HepG2 (cell line): ENCODE data around the gene SCGB1C1. TPM values are rescaled to one million over a fixed set of nuclear protein-coding genes. Genes with fewer than 3 reads are reported as not detected.

ENCODE experiments used
- ATAC-seq: fragments of 200-7000 bp; cut with Tn5 transposase; 3 replicates; pipeline ENCODE4 v1.9.1; 2020; ENCODE audit warnings: mild to moderate bottlenecking, moderate library complexity
- BruUV-seq: library from RNA; stranded (reverse); fragments of 400-500 nt; replicated peaks from 2 replicates; lab custom pipeline; 2021; lab: Mats Ljungman, UMichigan
- CTCF ChIA-PET: fragments of 300-600 bp; formaldehyde crosslinking; extraction: SDS; loops from one replicate; lab custom pipeline; 2021; ENCODE audit warnings: low total read pairs, inconsistent platforms, low intra/inter-chr PET ratio; lab: Yijun Ruan, JAX
- POLR2A ChIA-PET: fragments of 350-600 bp; sonication (Branson Sonifier 250); formaldehyde crosslinking; loops from one replicate; lab custom pipeline; 2020; ENCODE audit warnings: antibody characterized with exemption, inconsistent platforms; lab: Yijun Ruan, JAX
- DNase-seq: peaks from one replicate; pipeline ENCODE4 v3.0.0-alpha.2; 2015; ENCODE audit warnings: low spot score
- FAIRE-seq: peaks from 3 replicates; lab custom pipeline; 2011; peaks lifted over from hg19 to GRCh38; lab: Jason Lieb, UNC
- H2AFZ ChIP-seq: one replicate; pipeline ENCODE4 v1.6.1; 2011; ENCODE audit warnings: low read length, inconsistent platforms
- H3K27ac ChIP-seq: fragments of 300-600 bp; 3 replicates; pipeline ENCODE4 v1.8.0; 2011; ENCODE audit warnings: mixed run types, mild to moderate bottlenecking, mixed read lengths, low read length, inconsistent platforms; ENCODE audit not compliant: insufficient read depth; ENCODE audit errors: extremely low read length
- H3K27me3 ChIP-seq, 2 experiments: fragments of 200-600 bp in 1 of 2; 2 replicates in 1 of 2; 3 replicates in 1 of 2; pipeline versions ENCODE4 v1.6.0 to v1.8.0; 2011; ENCODE audit warnings: low read length in 2 of 2, mild to moderate bottlenecking in 2 of 2, moderate library complexity in 2 of 2, inconsistent platforms in 1 of 2; ENCODE audit not compliant: insufficient read depth in 2 of 2, control insufficient read depth in 1 of 2
- H3K36me3 ChIP-seq, 2 experiments: fragments of 200-600 bp in 1 of 2; replicated peaks in 1 of 2; 2 replicates in 1 of 2; 3 replicates in 1 of 2; pipeline versions ENCODE4 v1.5.1 to v1.8.0; 2011; ENCODE audit warnings: low read length in 2 of 2, inconsistent platforms in 1 of 2; ENCODE audit not compliant: insufficient read depth in 2 of 2, control insufficient read depth in 1 of 2
- H3K4me1 ChIP-seq: 2 replicates; pipeline ENCODE4 v1.5.1; 2012; ENCODE audit warnings: low read length, inconsistent platforms; ENCODE audit not compliant: insufficient read depth
- H3K4me2 ChIP-seq: 2 replicates; pipeline ENCODE4 v1.6.0; 2011; ENCODE audit warnings: low read depth, low read length, inconsistent platforms
- H3K4me3 ChIP-seq, 3 experiments: fragments of 200-600 bp in 1 of 3; sonication (generic), shearing (Covaris generic) in 1 of 3; replicated peaks in 1 of 3; 2 replicates each; pipeline ENCODE4 v1.5.1; 2011 to 2016; ENCODE audit warnings: low read length in 3 of 3, inconsistent platforms in 2 of 3, low read depth in 2 of 3, mild to moderate bottlenecking in 2 of 3, control low read depth in 1 of 3, mixed read lengths in 1 of 3; ENCODE audit not compliant: insufficient read depth in 1 of 3
- H3K79me2 ChIP-seq: one replicate; pipeline ENCODE4 v1.6.1; 2011; ENCODE audit warnings: low read length, inconsistent platforms; ENCODE audit not compliant: insufficient read depth
- H3K9ac ChIP-seq: 2 replicates; pipeline ENCODE4 v1.6.0; 2011; ENCODE audit warnings: mild to moderate bottlenecking, low read depth, low read length, inconsistent platforms; ENCODE audit not compliant: insufficient read depth
- H3K9me3 ChIP-seq: 2 replicates; pipeline ENCODE4 v1.5.1; 2012; ENCODE audit warnings: mild to moderate bottlenecking, low read length
- H4K20me1 ChIP-seq: 2 replicates; pipeline ENCODE4 v1.6.0; 2011; ENCODE audit warnings: inconsistent platforms, mild to moderate bottlenecking, low read length, moderate library complexity; ENCODE audit not compliant: insufficient read depth
- CAMTA2 ChIP-seq: sonication (generic); formaldehyde crosslinking; IDR thresholded peaks from 2 replicates; pipeline ENCODE4 v1.4.0; 2020; ENCODE audit warnings: mild to moderate bottlenecking, missing genetic modification reagents, borderline replicate concordance
- CENPT ChIP-seq: sonication (generic); formaldehyde crosslinking; IDR thresholded peaks from 2 replicates; pipeline ENCODE4 v1.8.0; 2022; ENCODE audit warnings: low read depth, mild to moderate bottlenecking, moderate library complexity, missing genetic modification reagents
- MAF1 ChIP-seq: sonication (generic); formaldehyde crosslinking; IDR thresholded peaks from 2 replicates; pipeline ENCODE4 v1.5.0; 2020; ENCODE audit warnings: missing genetic modification reagents, borderline replicate concordance
- POLR2A ChIP-seq, 2 experiments: IDR thresholded peaks; 2 replicates each; pipeline ENCODE4 v1.6.1; 2011; ENCODE audit warnings: low read depth in 2 of 2, low read length in 2 of 2, mild to moderate bottlenecking in 1 of 2, moderate library complexity in 1 of 2; ENCODE audit not compliant: insufficient read depth in 1 of 2
- PRDM10 ChIP-seq: sonication (generic); formaldehyde crosslinking; IDR thresholded peaks from 2 replicates; pipeline ENCODE4 v1.4.0; 2020; ENCODE audit warnings: low read depth, missing genetic modification reagents
- ZBTB21 ChIP-seq: sonication (generic); formaldehyde crosslinking; IDR thresholded peaks from 2 replicates; pipeline ENCODE4 v1.4.0; 2020; ENCODE audit warnings: missing genetic modification reagents
- ZNF850 ChIP-seq: sonication (generic); formaldehyde crosslinking; conservative IDR thresholded peaks from 2 replicates; pipeline ENCODE4 v1.9.0; 2021; ENCODE audit warnings: mild to moderate bottlenecking, missing genetic modification reagents
- WGBS: methylation state at CpG from one replicate; pipeline ENCODE4 v1.1.6; 2017; ENCODE audit warnings: low lambda C conversion rate; 5-methylcytosine and 5-hydroxymethylcytosine counted together
- in situ Hi-C: cut with HindIII; loops from 2 replicates; pipeline ENCODE4 v1.10.0; 2017; ENCODE audit warnings: low pct_unique_long_range_greater_than_20kb; ENCODE audit not compliant: extremely low pct_ligation_motif_present
- intact Hi-C: fragments of 100-400 bp; cut with micrococcal nuclease; formaldehyde crosslinking; loops from one replicate; pipeline ENCODE4 v1.10.0; 2022; ENCODE audit not compliant: unreplicated experiment
- polyA plus RNA-seq, 8 experiments: library from polyadenylated mRNA; depleted of rRNA in 3 of 8; stranded (reverse) in 7 of 8; unstranded in 1 of 8; fragments of >200 nt; fragmentation: Illumina TruSeq in 4 of 8; extraction: Trizol in 4 of 8; gene quantifications; 2 replicates each; pipeline versions ENCODE4 v1.2.1 to v1.2.3, GENCODE V29; 2011 to 2016; ENCODE audit warnings: low read depth in 4 of 8, missing spikeins in 1 of 8, mixed read lengths in 1 of 8; ENCODE audit not compliant: insufficient read depth in 1 of 8
- total RNA-seq, 5 experiments: library from RNA; depleted of rRNA; stranded (reverse); fragments of >200 nt; fragmentation: Illumina TruSeq; extraction: Trizol; gene quantifications; 2 replicates each; pipeline ENCODE4 v1.2.3, GENCODE V29; 2016; ENCODE audit warnings: low read depth in 1 of 5
- TF ChIP-seq, protein P1 (sequence below): sonication (generic); formaldehyde crosslinking; IDR thresholded peaks from 2 replicates; pipeline ENCODE4 v1.9.0; 2022; ENCODE audit warnings: missing genetic modification reagents, mild to moderate bottlenecking, borderline replicate concordance
- TF ChIP-seq, protein P2 (sequence below): sonication (generic); formaldehyde crosslinking; IDR thresholded peaks from 2 replicates; pipeline ENCODE4 v1.8.1; 2023; ENCODE audit warnings: mild to moderate bottlenecking, missing genetic modification reagents, borderline replicate concordance

SCGB1C1 gene
- total and polyA plus RNA-seq, 2 of the 13 experiments (the other 11 are each of a cell fraction or from before 2014, with no cell fraction given): not detected

- TF ChIP-seq MAF1 (CRISPR knock-in tag) (no peak), POLR2A (IDR thresholded peaks at IDR 0.05; ENCODE audit: insufficient read depth in 1 of 2, low read depth in 2 of 2, low read length in 2 of 2) (0 out of 4 replicates have a peak, but pooled peaks of 1 of the 2 experiments have one; percentile 7)
- TF ChIP-seq, protein P1, sequence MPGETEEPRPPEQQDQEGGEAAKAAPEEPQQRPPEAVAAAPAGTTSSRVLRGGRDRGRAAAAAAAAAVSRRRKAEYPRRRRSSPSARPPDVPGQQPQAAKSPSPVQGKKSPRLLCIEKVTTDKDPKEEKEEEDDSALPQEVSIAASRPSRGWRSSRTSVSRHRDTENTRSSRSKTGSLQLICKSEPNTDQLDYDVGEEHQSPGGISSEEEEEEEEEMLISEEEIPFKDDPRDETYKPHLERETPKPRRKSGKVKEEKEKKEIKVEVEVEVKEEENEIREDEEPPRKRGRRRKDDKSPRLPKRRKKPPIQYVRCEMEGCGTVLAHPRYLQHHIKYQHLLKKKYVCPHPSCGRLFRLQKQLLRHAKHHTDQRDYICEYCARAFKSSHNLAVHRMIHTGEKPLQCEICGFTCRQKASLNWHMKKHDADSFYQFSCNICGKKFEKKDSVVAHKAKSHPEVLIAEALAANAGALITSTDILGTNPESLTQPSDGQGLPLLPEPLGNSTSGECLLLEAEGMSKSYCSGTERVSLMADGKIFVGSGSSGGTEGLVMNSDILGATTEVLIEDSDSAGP: 0 out of 2 replicates have a peak, but pooled peaks have one; percentile 13
- TF ChIP-seq, all 625 proteins: peak for 3
These were observed 7.5 kb downstream of the SCGB1C1 start (continued) for GRCh38 chr11:200224-201003.

DNA sequence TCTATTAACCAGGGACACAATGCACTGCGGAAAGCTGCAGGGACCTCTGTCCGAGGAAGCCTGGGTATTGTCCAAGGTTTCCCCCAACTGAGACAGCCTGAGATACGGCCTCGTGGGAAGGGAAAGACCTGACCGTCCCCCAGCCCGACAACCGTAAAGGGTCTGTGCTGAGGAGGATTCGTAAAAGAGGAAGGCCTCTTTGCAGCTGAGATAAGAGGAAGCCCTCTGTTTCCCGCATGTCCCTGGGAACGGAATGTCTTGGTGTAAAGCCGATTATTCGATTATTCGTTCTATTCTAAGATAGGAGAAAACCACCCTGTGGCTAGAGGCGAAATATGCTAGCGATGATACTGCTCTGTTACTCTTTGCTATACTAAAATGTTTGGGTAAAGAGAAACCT is 9.1 kb downstream of the SCGB1C1 start:
- peaks cover 7% of the 10 kb centered on the region; the same call in 1 of the 2 replicates for H4K20me1 ChIP-seq
- FAIRE-seq: no peak
- 89% methylated on average over 15 of the region's 15 CpGs for WGBS
- in situ Hi-C loops: no loop called here
- no peak overlapping the region for H3K9ac ChIP-seq
- no peaks in the 10 kb centered on the region; a peak in 1 of 5 replicates for H3K27me3 ChIP-seq
- DNase-seq: no peak
- no peak overlapping the region for H3K4me2 ChIP-seq
- H3K36me3 ChIP-seq: peaks cover 3 to 23% of the 10 kb centered on the region in 2 experiments; a peak in 4 of 5 replicates
- ChIA-PET CTCF (no interaction called here), POLR2A (no interaction called here)
- no peak overlapping the region for H3K4me3 ChIP-seq
- no peak overlapping the region for H2AFZ ChIP-seq
- ATAC-seq: no peak
- no peak overlapping the region for H3K27ac ChIP-seq
- no peaks in the 10 kb centered on the region for H3K9me3 ChIP-seq
- intact Hi-C loops: no loop called here
- BruUV-seq: no TSS peak
- H3K4me1 ChIP-seq: peaks cover 23% of the 10 kb centered on the region
- peaks cover 19% of the 10 kb centered on the region for H3K79me2 ChIP-seq
- TF ChIP-seq, protein P2, sequence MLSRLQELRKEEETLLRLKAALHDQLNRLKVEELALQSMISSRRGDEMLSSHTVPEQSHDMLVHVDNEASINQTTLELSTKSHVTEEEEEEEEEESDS: no peak
- TF ChIP-seq CENPT (CRISPR knock-in tag): no peak
- no peak for TF ChIP-seq CAMTA2 (CRISPR knock-in tag)
- no peak for TF ChIP-seq ZBTB21 (CRISPR knock-in tag)
- TF ChIP-seq PRDM10 (CRISPR knock-in tag): no peak
- no peak for TF ChIP-seq ZNF850 (CRISPR knock-in tag)
